H1 (cell line): Measurements from ENCODE around the gene SLC16A2. TPM values are rescaled to one million over a fixed set of nuclear protein-coding genes. Genes with fewer than 3 reads are reported as not detected.

Experiments used
- CTCF ChIA-PET: fragments of 300-600 bp; sonication (Branson Sonifier 250); formaldehyde crosslinking; loops from one replicate; lab custom pipeline; 2021; ENCODE audit not compliant: partially characterized antibody; lab: Charles Lee
- POLR2A ChIA-PET: fragments of 300-600 bp; sonication (Branson Sonifier 250); formaldehyde crosslinking; loops from one replicate; lab custom pipeline; 2021; ENCODE audit warnings: inconsistent platforms; ENCODE audit not compliant: partially characterized antibody; lab: Charles Lee
- DNase-seq, 2 experiments: peaks; one replicate each; pipeline versions ENCODE4 v3.0.0 to v3.0.0-alpha.2; 2010 to 2022; ENCODE audit warnings: low spot score in 2 of 2, low read depth in 1 of 2, mixed read lengths in 1 of 2
- FAIRE-seq: peaks from 2 replicates; lab custom pipeline; 2011; peaks lifted over from hg19 to GRCh38; lab: Jason Lieb, UNC
- H2AFZ ChIP-seq: 2 replicates; pipeline ENCODE4 v1.8.1; 2012; ENCODE audit warnings: low read length, inconsistent platforms
- H2AK5ac ChIP-seq: 2 replicates; pipeline ENCODE4 v1.6.1; 2013; ENCODE audit warnings: low read depth, low read length
- H2BK120ac ChIP-seq: replicated peaks from 2 replicates; pipeline ENCODE3; 2013; ENCODE audit warnings: low read depth, low read length, inconsistent platforms
- H2BK12ac ChIP-seq: 2 replicates; pipeline ENCODE4 v1.6.1; 2013; ENCODE audit warnings: low read depth, low read length
- H2BK15ac ChIP-seq: 2 replicates; pipeline ENCODE4 v1.6.1; 2013; ENCODE audit warnings: low read length
- H2BK20ac ChIP-seq: 2 replicates; pipeline ENCODE4 v1.6.1; 2013; ENCODE audit warnings: low read length
- H2BK5ac ChIP-seq: 2 replicates; pipeline ENCODE4 v1.6.1; 2013; ENCODE audit warnings: low read depth, low read length
- H3K14ac ChIP-seq: 2 replicates; pipeline ENCODE4 v1.6.1; 2013; ENCODE audit warnings: inconsistent platforms; ENCODE audit not compliant: insufficient read length
- H3K18ac ChIP-seq: 2 replicates; pipeline ENCODE4 v1.6.1; 2013; ENCODE audit warnings: low read length; ENCODE audit errors: extremely low read depth
- H3K23ac ChIP-seq: 2 replicates; pipeline ENCODE4 v1.6.1; 2013; ENCODE audit warnings: inconsistent platforms; ENCODE audit not compliant: insufficient read length
- H3K23me2 ChIP-seq: 2 replicates; pipeline ENCODE4 v1.6.1; 2013; ENCODE audit warnings: low read depth, low read length
- H3K27ac ChIP-seq: 2 replicates; pipeline ENCODE4 v1.6.1; 2011; ENCODE audit warnings: low read depth, low read length, inconsistent platforms
- H3K27me3 ChIP-seq, 4 experiments: replicated peaks in 1 of 4; 1 replicate in 1 of 4; 2 replicates in 3 of 4; pipeline versions ENCODE4 v1.6.1 to v1.8.1; 2011 to 2013; ENCODE audit warnings: low read length in 3 of 4, mild to moderate bottlenecking in 3 of 4, inconsistent platforms in 2 of 4, mixed read lengths in 2 of 4, moderate library complexity in 1 of 4; ENCODE audit not compliant: control insufficient read depth in 3 of 4, insufficient read depth in 3 of 4; ENCODE audit errors: extremely low read depth in 1 of 4
- H3K36me3 ChIP-seq, 4 experiments: 2 replicates each; pipeline versions ENCODE4 v1.6.1 to v1.8.1; 2011 to 2013; ENCODE audit warnings: mild to moderate bottlenecking in 4 of 4, low read length in 3 of 4, moderate library complexity in 2 of 4, control low read depth in 1 of 4, inconsistent platforms in 1 of 4; ENCODE audit not compliant: insufficient read depth in 4 of 4, control insufficient read depth in 2 of 4
- H3K4ac ChIP-seq: replicated peaks from 2 replicates; pipeline ENCODE3; 2013; ENCODE audit warnings: low read length, low read depth, mixed read lengths, inconsistent platforms; ENCODE audit not compliant: insufficient read length
- H3K4me1 ChIP-seq, 4 experiments: replicated peaks in 1 of 4; 1 replicate in 1 of 4; 2 replicates in 3 of 4; pipeline versions ENCODE4 v1.6.1 to v1.8.1; 2011 to 2013; ENCODE audit warnings: low read length in 3 of 4, inconsistent platforms in 2 of 4, mixed read lengths in 1 of 4; ENCODE audit not compliant: insufficient read depth in 4 of 4, control insufficient read depth in 3 of 4
- H3K4me2 ChIP-seq, 2 experiments: 2 replicates each; pipeline versions ENCODE4 v1.6.1 to v1.8.1; 2011 to 2013; ENCODE audit warnings: low read depth in 2 of 2, low read length in 2 of 2, control low read depth in 1 of 2, inconsistent platforms in 1 of 2, mild to moderate bottlenecking in 1 of 2; ENCODE audit not compliant: insufficient read depth in 1 of 2
- H3K4me3 ChIP-seq, 4 experiments: fragments of 200-600, 300-600 bp in 1 of 4; sonication (generic), shearing (Covaris generic), sonication (Bioruptor Twin) in 1 of 4; 2 replicates each; pipeline versions ENCODE4 v1.5.1 to v1.8.1; 2011 to 2016; ENCODE audit warnings: low read length in 4 of 4, low read depth in 3 of 4, control low read depth in 2 of 4, inconsistent platforms in 2 of 4, mild to moderate bottlenecking in 2 of 4, mixed read lengths in 1 of 4, moderate library complexity in 1 of 4; ENCODE audit not compliant: insufficient read depth in 2 of 4; ENCODE audit errors: extremely low read depth in 1 of 4
- H3K56ac ChIP-seq: replicated peaks from 2 replicates; pipeline ENCODE3; 2013; ENCODE audit warnings: low read depth, mild to moderate bottlenecking, mixed read lengths, low read length, inconsistent platforms; ENCODE audit not compliant: insufficient read length
- H3K79me1 ChIP-seq: 2 replicates; pipeline ENCODE4 v1.6.1; 2013; ENCODE audit warnings: low read depth, low read length, control low read depth
- H3K79me2 ChIP-seq, 2 experiments: 2 replicates each; pipeline versions ENCODE4 v1.6.1 to v1.8.1; 2012 to 2013; ENCODE audit warnings: low read length in 2 of 2, mild to moderate bottlenecking in 2 of 2, inconsistent platforms in 1 of 2; ENCODE audit not compliant: insufficient read depth in 2 of 2, control insufficient read depth in 1 of 2
- H3K9ac ChIP-seq, 4 experiments: replicated peaks in 1 of 4; 1 replicate in 1 of 4; 2 replicates in 3 of 4; pipeline versions ENCODE4 v1.6.1 to v1.8.1; 2011 to 2013; ENCODE audit warnings: low read depth in 3 of 4, low read length in 3 of 4, control low read depth in 2 of 4, mild to moderate bottlenecking in 2 of 4, moderate library complexity in 2 of 4, inconsistent platforms in 1 of 4; ENCODE audit errors: extremely low read depth in 1 of 4
- H3K9me3 ChIP-seq, 2 experiments: 2 replicates each; pipeline versions ENCODE4 v1.6.1 to v1.8.1; 2012 to 2013; ENCODE audit warnings: mild to moderate bottlenecking in 2 of 2, moderate library complexity in 2 of 2, control low read depth in 1 of 2, inconsistent platforms in 1 of 2, low read depth in 1 of 2, low read length in 1 of 2, mixed read lengths in 1 of 2; ENCODE audit not compliant: insufficient read depth in 2 of 2
- H4K20me1 ChIP-seq, 2 experiments: replicated peaks in 1 of 2; 2 replicates each; pipeline versions ENCODE3 to v1.8.1; 2011 to 2013; ENCODE audit warnings: inconsistent platforms in 2 of 2, low read length in 2 of 2, mild to moderate bottlenecking in 1 of 2; ENCODE audit not compliant: insufficient read depth in 2 of 2, control insufficient read depth in 1 of 2
- H4K5ac ChIP-seq: 2 replicates; pipeline ENCODE4 v1.6.1; 2013; ENCODE audit warnings: low read length, low read depth, mixed read lengths, inconsistent platforms; ENCODE audit not compliant: insufficient read length
- H4K8ac ChIP-seq: 2 replicates; pipeline ENCODE4 v1.8.0; 2013; ENCODE audit warnings: mild to moderate bottlenecking, moderate library complexity, low read length, inconsistent platforms; ENCODE audit not compliant: insufficient read depth; ENCODE audit errors: extremely low read depth
- H4K91ac ChIP-seq: replicated peaks from 2 replicates; pipeline ENCODE3; 2013; ENCODE audit warnings: low read length, mixed read lengths, inconsistent platforms; ENCODE audit not compliant: insufficient read length
- ATF2 ChIP-seq: IDR thresholded peaks from 2 replicates; pipeline ENCODE4 v1.6.1; 2012; ENCODE audit warnings: low read length, inconsistent platforms
- BRCA1 ChIP-seq: IDR thresholded peaks from 2 replicates; pipeline ENCODE4 v1.6.1; 2012; ENCODE audit warnings: low read depth, low read length, improper control_type of control experiment
- CTBP2 ChIP-seq: IDR thresholded peaks from 2 replicates; pipeline ENCODE4 v1.7.0; 2011; ENCODE audit warnings: borderline replicate concordance, mild to moderate bottlenecking, moderate library complexity, mixed read lengths, low read length; ENCODE audit not compliant: insufficient read depth, insufficient read length
- FOSL1 ChIP-seq: IDR thresholded peaks from 2 replicates; pipeline ENCODE4 v1.6.1; 2011; ENCODE audit warnings: mild to moderate bottlenecking, low read depth, low read length, moderate library complexity; ENCODE audit not compliant: insufficient read depth
- KDM5A ChIP-seq: fragments of 200-600 bp; IDR thresholded peaks from 2 replicates; pipeline ENCODE4 v1.7.1; 2012; ENCODE audit warnings: mild to moderate bottlenecking, low read length, inconsistent platforms, mixed read lengths
- NANOG ChIP-seq: IDR thresholded peaks from 2 replicates; pipeline ENCODE4 v1.6.1; 2011; ENCODE audit warnings: low read length, low read depth, mild to moderate bottlenecking, inconsistent platforms; ENCODE audit not compliant: insufficient read depth, poor library complexity, severe bottlenecking
- POU5F1 ChIP-seq: IDR thresholded peaks from 2 replicates; pipeline ENCODE4 v1.6.1; 2011; ENCODE audit warnings: low read depth, mild to moderate bottlenecking, low read length, moderate library complexity
- RBBP5 ChIP-seq: IDR thresholded peaks from 2 replicates; pipeline ENCODE4 v1.7.1; 2012; ENCODE audit warnings: low read depth, mild to moderate bottlenecking, inconsistent platforms, low read length, moderate library complexity, borderline replicate concordance
- SIRT6 ChIP-seq: IDR thresholded peaks from one replicate; pipeline ENCODE4 v1.7.1; 2012; ENCODE audit warnings: low read length, inconsistent platforms
- SP1 ChIP-seq: IDR thresholded peaks from 2 replicates; pipeline ENCODE4 v1.6.1; 2011; ENCODE audit warnings: low read depth, low read length
- SP4 ChIP-seq: IDR thresholded peaks from 2 replicates; pipeline ENCODE4 v1.6.1; 2012; ENCODE audit warnings: low read length, inconsistent platforms
- TEAD4 ChIP-seq: IDR thresholded peaks from 2 replicates; pipeline ENCODE4 v1.6.1; 2012; ENCODE audit warnings: low read depth, low read length, inconsistent platforms, mixed read lengths
- USF2 ChIP-seq: IDR thresholded peaks from 2 replicates; pipeline ENCODE4 v1.6.1; 2011; ENCODE audit warnings: low read length, improper control_type of control experiment
- YY1 ChIP-seq: IDR thresholded peaks from 2 replicates; pipeline ENCODE4 v1.6.1; 2011; ENCODE audit warnings: low read depth, mild to moderate bottlenecking, low read length
- polyA plus RNA-seq, 7 experiments: library from polyadenylated mRNA; depleted of rRNA in 3 of 7; stranded (reverse) in 5 of 7; unstranded in 2 of 7; fragments of >200 nt in 5 of 7; fragments of 200-250 nt in 2 of 7; gene quantifications; 1 replicate in 5 of 7; 2 replicates in 1 of 7; 4 replicates in 1 of 7; pipeline versions ENCODE4 v1.2.1 to v1.2.3, GENCODE V29; 2011 to 2013; ENCODE audit warnings: missing spikeins in 2 of 7, mixed read lengths in 2 of 7
- total RNA-seq: library from RNA; stranded (reverse); fragmentation: NEBNext Ultra II Directional; extraction: Animal tissue kit (Norgen Biotek cat#: 25700); gene quantifications from 2 replicates; pipeline ENCODE4 v1.2.1, GENCODE V29; 2021

Gene SLC16A2
- total and polyA plus RNA-seq, 2 of the 8 experiments (the other 6 are each of a cell fraction or from before 2014, with no cell fraction given), result 24.4 to 32.2 TPM

- no peak overlapping the region for H2BK12ac ChIP-seq
- H2BK120ac ChIP-seq, result no peak overlapping the region
- no peak overlapping the region for H3K9ac ChIP-seq
- H3K36me3 ChIP-seq, result no peaks in the 10 kb centered on the region
- no peaks in the 10 kb centered on the region for H3K23me2 ChIP-seq
- H4K91ac ChIP-seq, result no peak overlapping the region
- DNase-seq (no peak), FAIRE-seq (no peak)
- H3K4me3 ChIP-seq, result no peak overlapping the region
- H3K9me3 ChIP-seq, result no peaks in the 10 kb centered on the region
- no peak overlapping the region for H2BK5ac ChIP-seq
- H3K4me2 ChIP-seq, result no peak overlapping the region
- no peak overlapping the region for H3K14ac ChIP-seq
- no peak overlapping the region for H2AK5ac ChIP-seq
- no peak overlapping the region for H2AFZ ChIP-seq
- ChIA-PET CTCF (no interaction called here), POLR2A (no interaction called here)
- H3K4ac ChIP-seq, result no peak overlapping the region
- peaks cover 0 to 4% (median 2%) of the 10 kb centered on the region in 4 experiments; a peak in 1 of 7 replicates for H3K4me1 ChIP-seq
- H3K23ac ChIP-seq, result no peak overlapping the region
- H4K5ac ChIP-seq, result no peak overlapping the region
- no peak overlapping the region for H2BK15ac ChIP-seq
- no peaks in the 10 kb centered on the region for H3K79me2 ChIP-seq
- H3K18ac ChIP-seq, result no peak overlapping the region
- no peak for TF ChIP-seq TEAD4
- TF ChIP-seq ATF2, result no peak
- TF ChIP-seq SP1, result no peak
- no peak for TF ChIP-seq KDM5A
- TF ChIP-seq YY1, result no peak
- TF ChIP-seq USF2, result no peak
- no peak for TF ChIP-seq CTBP2
- no peak for TF ChIP-seq SP4
- TF ChIP-seq SIRT6, result no peak
- no peak for TF ChIP-seq FOSL1
- no peak for TF ChIP-seq NANOG
- TF ChIP-seq RBBP5, result no peak
- no peak for TF ChIP-seq POU5F1
- TF ChIP-seq BRCA1, result no peak
- no peak overlapping the region for H2BK20ac ChIP-seq
- no peaks in the 10 kb centered on the region for H4K20me1 ChIP-seq
- H3K27me3 ChIP-seq, result no peaks in the 10 kb centered on the region
- no peak overlapping the region for H3K56ac ChIP-seq
- H3K79me1 ChIP-seq, result no peaks in the 10 kb centered on the region
- no peak overlapping the region for H4K8ac ChIP-seq
- H3K27ac ChIP-seq, result no peak overlapping the region
These were observed 89.1 kb downstream of the SLC16A2 start for GRCh38 chrX:74510401-74510800.
